ENCODE data around the gene RARA.

RARA gene

DNA sequence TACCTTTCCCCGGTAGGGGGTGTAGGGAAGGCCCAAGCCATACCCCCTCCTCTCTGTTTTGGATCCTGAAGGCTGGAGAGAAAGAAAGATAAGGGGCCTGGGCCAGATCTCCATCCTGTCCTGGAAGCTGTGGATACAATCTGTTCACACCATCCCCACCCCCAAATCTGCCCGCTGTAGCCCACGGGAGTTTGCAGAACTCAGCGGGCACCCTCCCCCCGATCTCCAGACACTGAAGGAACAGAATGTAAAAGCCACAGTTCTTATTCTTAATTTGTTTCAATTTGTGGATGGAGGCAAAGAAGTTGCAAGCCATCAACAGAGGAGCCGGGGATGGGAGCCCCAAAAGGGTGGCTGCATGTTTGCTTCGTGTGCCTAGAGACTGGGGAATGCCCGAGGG lies 28.4 kb downstream of the RARA start:
- DNase-seq (ENCODE audit: insufficient read length, low spot score) (no peak), FAIRE-seq (no peak)
- TF ChIP-seq POLR2A (IDR thresholded peaks at IDR 0.05; ENCODE audit: low read depth, low read length): no peak

DNA sequence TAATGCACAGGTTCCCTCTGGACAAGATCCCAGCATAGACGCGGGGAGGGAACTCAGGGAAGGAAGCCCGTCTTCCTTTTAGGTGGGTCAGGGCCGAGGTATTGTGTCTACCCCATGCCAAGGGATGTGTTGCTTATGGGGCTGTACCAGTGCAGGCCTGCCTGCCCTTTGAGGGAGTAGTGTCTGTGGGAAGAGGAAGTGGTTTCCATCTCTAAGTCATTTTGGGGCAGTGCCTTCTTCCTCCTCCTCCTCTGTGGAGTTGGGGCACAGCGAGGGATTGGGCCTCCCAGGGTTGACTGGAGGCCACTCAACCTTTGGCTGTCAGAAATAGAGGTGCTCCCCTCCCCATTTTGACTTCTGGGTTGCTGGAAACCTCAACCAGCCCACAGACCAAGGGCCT lies 29.1 kb downstream of the RARA start:
- TF ChIP-seq POLR2A (IDR thresholded peaks at IDR 0.05; ENCODE audit: low read depth, low read length): no peak
- no peak for FAIRE-seq
- no peak for DNase-seq (ENCODE audit: insufficient read length, low spot score)

DNA sequence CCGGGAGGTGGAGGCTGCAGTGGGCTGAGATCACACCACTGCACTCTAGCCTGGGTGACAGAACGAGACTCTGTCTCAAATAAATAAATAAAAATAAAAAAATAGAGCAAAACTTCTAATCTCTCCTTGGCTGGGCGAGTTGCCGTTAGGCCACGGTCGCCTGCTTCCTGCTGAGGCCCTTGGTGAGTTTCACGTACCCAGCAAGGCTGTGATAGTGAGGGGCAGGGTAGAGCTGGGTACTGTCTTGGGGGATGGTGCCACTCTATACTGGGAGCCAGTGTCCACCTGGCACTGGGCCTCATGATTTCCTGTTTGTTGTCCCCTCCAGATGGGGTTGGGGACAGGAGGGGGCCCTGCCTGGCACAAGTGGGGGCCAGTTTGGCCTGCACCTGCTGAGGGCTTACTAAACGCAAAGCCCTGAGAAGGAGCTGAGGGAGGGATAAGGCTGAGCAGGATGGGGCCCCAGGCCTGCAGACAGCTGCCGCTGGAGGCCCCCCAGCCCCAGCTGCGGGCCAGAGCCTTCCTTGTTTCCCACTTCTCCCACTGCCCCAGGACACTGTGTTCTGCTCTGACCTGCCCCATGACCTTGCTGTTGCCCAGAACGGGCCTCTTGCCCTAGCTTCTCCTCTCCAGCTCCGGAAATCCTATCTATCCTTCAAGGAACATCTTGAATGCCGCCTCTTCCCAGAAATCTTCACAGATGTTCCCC lies 30.1 kb downstream of the RARA start:
- DNase-seq (ENCODE audit: insufficient read length, low spot score): no peak
- no peak for FAIRE-seq
- TF ChIP-seq POLR2A (IDR thresholded peaks at IDR 0.05; ENCODE audit: low read depth, low read length): no peak

DNA sequence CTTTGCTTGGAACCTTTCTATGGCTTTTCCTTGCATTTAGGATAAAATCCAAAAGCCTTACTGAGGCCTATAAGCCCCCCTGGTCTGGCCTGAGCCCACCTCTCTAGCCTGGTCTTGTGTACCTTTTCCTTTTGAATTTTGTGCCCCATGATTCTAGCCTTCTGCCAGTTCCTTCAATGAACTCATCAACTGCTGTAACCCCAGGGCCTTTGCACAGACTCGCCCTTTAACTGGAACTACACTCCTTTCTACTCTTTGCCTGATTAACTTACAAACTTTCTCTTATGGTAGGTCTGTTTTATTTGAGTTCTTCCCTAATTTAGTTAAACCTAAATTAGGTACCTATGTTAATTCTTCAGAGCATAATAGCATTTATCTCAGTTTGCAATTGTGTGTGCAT lies 31.3 kb downstream of the RARA start:
- TF ChIP-seq POLR2A (IDR thresholded peaks at IDR 0.05; ENCODE audit: low read depth, low read length): no peak
- FAIRE-seq (no peak), DNase-seq (ENCODE audit: insufficient read length, low spot score) (no peak)

DNA sequence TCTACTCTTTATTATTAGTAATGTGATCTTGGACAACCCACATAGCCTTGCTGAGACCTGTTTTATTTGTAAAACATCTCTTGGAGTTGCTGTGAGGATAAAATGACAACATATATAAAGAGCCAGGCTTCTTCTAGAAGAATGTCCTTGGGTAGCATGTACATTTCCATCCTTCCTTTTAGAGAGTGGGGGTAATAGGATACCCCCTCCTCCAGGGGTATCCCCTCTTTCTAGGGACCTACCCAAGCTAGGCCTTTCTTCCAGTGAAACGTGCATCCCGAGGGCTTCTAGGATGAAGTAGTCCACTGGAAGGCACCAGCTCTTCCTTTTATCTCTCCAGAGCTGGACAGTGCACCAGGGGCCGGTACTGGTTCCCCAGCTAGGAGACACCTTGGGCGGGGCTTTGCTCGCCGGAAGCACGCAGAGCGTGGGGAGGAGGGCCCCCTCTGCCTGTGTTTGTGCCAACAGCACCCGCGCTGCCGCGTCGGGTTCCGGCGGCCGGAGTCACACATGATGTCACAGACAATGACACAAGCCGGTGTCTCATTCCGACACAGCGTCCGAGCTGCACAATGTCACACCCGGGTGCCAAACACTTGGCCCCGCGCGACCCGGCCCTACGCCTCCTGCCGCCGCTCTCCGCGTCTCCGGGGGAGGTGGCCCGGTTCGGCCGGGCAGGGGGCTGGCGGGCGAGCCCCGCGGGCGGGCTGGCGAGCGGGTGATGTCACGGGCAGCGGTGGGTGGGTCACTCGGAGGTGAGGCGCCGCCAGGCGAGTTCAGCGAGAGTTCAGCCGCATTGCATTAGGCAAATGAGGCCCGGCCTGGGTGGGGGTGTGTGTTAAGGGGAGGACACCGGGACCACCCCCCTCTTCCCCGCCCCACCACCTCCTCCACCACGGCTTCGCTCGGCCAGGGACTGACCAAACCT lies 32.2 kb downstream of the RARA start:
- FAIRE-seq (no peak), DNase-seq (ENCODE audit: insufficient read length, low spot score) (peak; percentile 90)
- 0 out of 2 replicates have a peak, but pooled peaks have one; percentile 28 for TF ChIP-seq POLR2A (IDR thresholded peaks at IDR 0.05; ENCODE audit: low read depth, low read length)

DNA sequence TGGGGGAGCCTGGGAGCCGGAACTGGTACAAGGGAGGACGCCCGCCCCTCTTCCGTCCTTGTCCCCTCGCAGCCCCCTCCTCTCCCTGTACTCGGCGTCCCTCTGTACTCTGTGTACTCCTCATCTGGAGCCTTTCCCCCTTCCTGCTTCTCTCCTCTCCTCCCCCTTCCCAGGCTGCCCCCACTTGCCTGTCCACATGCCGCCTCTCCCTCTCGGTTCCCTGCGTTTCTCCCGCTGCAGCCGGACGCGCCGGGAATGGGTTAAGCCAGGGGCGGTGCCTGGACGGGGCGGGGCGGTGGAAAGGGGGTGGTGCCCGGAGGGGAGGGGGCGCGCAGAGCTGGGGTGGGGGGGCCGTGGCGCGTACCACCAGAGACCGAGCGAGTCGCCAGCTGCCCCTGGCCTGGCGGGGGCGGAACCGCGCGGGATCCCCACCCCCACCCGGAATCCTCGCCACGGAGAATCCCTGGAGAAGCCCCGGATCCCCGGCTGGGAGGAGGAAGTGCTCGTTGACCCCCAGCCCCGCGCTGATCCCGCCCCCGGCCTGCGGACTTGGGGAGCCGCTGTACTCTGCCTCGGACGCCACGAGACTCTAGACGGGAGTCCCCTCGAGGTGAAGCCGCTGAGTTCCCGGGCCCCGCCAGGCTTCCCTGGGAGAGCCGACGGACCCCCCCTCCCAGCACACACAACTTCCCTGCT lies 33.0 kb downstream of the RARA start:
- FAIRE-seq (no peak), DNase-seq (ENCODE audit: insufficient read length, low spot score) (no peak)
- TF ChIP-seq POLR2A (IDR thresholded peaks at IDR 0.05; ENCODE audit: low read depth, low read length): peak; percentile 52

DNA sequence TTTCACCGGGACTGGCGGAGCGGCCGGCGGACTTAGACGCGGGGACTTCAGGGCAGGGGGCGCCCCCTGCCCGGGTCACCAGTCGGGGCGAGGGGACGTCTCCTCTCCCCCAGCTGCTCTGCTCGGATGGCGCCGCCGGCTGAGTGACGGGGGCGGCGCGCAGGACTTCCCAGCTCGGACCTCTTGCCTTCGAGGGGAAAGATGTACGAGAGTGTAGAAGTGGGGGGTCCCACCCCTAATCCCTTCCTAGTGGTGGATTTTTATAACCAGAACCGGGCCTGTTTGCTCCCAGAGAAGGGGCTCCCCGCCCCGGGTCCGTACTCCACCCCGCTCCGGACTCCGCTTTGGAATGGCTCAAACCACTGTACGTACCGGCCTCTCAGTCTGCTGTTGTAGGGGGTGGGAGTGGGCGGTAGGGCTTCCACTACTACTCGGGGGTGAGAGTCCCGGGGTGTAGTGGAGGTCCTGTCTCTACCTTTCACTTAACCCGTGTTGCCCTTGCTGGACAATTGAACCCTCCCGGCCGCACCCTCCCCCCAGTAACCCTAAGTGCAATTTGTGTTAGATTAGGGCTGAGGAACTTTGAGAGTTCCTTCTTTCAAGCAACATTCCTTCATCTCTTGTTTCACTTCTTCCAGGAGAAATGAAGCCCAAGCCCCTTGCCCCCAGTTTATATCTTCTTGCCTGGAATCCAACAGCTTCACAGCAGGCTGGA lies 33.7 kb downstream of the RARA start:
- DNase-seq (ENCODE audit: insufficient read length, low spot score) (no peak), FAIRE-seq (no peak)
- no peak for TF ChIP-seq POLR2A (IDR thresholded peaks at IDR 0.05; ENCODE audit: low read depth, low read length)

DNA sequence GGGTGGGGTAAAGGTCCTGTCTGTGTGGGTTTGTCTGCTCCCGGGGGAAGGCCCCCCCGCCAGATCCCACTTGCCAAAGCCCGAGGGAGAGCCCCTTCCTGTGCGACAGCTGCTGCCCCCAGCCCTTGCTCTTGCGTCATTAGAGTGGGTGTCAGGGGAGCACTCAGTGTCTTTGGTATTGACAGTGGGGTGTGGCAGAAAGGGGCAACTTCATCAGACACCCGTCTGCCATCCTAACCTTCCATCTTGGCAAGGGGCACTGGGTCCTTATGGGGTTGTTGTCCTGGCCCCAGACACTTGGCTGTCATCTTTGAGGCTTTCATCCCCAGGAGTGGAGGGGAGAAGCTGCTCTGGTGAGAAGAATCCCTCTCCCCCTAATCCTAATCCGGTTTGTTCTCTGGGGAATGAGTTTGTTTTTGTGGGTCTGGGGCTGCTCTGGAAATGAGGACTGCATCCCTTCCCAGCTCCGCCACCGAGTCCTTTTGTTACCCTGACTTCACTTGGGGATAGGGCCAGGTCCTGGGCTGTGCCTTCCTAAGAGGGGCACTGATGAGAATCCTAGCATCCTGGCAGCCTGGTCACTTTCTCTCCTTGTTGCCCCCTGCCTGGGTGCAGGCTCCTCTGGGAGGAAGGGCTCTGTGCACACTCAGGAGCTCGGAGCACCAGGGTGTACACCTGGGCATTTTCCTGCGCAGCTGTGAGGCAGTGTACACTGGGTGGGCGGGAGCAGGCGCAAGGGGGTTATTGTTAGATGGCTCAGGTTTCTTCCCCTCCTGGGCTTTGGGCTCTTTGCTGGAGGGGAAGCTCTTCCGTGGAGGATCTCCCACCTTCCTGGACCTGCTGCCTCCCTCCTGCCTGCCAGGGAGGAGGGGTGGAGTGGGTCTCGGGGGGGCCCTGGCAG lies 34.5 kb downstream of the RARA start:
- DNase-seq (ENCODE audit: insufficient read length, low spot score) (no peak), FAIRE-seq (no peak)

DNA sequence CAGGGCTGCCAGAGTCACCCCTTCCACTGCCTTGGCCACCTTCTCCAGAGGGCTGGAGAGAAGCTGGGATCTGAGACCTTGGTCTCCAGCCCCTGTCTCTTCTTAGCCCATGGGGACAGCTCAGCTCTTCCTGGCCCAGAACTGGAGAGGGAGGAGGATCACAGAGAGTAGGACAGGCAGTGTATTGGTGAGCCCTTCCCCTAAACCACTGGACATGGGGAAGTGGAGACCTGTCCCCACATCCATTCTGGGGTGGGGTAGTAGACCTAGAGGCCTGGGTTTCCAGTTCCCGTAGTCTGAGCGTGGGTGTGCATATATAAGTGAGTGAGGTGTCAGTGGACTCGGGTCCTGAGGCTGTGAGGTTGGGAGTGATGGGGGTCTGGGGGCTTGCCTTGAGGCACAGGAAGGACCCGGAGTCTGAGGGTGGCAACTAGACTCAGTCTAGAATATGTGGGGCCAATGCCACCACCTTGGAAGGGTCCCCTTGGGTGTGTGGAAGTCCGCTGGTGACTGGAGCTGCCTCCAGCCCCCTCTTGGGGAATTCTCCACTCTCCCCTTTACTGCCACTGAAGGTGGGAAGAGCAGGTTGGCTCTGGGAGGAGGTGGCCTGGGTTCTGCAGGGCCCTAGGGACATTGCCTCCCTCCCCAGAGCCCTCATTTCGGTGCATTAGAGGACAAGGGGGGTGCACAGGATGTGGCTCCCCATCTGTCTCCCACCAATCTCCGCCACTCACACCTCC lies 35.6 kb downstream of the RARA start:
- DNase-seq (ENCODE audit: insufficient read length, low spot score) (no peak), FAIRE-seq (no peak)
- no peak for TF ChIP-seq POLR2A (IDR thresholded peaks at IDR 0.05; ENCODE audit: low read depth, low read length)

More for the DNA sequence above, 34.5 kb downstream of the RARA start:
- TF ChIP-seq POLR2A (IDR thresholded peaks at IDR 0.05; ENCODE audit: low read depth, low read length): no peak

DNA sequence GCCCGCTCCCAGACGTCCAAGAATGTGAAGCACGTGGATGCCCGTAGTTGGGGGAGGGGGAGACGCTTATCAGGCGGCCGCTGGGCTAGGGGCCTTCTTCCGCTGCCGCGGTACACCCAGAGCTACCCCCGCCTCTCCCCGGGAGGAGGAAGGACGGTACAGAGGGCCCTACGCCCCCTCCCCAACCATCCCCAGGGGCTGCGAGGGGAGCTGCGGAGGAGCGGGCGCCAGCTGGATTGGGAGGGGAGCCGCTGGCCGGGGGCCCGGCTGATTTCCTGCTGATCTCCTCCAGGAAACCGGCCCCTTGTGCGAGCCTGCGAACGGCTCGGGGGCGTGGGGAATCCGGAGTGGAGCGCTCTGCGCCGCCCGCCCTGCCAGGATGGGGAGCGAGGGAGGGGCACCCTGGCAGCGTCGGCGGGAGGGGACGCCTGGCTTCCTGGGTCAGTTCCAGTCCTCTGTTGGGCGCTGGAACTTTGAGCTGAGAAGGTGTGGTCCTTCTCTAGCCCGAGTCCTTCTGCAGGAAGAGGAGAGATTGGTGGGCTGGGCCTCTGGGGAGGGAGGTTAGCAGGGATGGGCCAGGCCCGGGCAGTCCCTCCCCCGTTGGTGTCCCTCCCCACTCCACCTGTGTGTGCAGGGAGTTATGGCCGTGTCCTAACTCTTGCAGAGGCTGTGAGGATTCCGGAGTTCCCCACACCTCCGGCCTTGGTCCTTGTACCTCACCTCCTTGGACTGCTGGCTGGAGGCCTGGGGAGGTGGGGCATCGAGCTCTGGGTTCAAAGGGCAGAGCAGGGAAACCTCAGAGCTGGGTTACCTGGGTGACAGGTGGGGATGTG lies 36.4 kb downstream of the RARA start:
- DNase-seq (ENCODE audit: insufficient read length, low spot score) (peak; percentile 73), FAIRE-seq (no peak)
- 0 out of 2 replicates have a peak, but pooled peaks have one; percentile 19 for TF ChIP-seq POLR2A (IDR thresholded peaks at IDR 0.05; ENCODE audit: low read depth, low read length)
